ENCODE measurements around the gene EIF4E1B.

The EIF4E1B gene

GRCh38 chr5:176624142-176624541 is 6.3 kb upstream of the EIF4E1B start:
- no peak for DNase-seq (ENCODE audit: low spot score)
- no peak for TF ChIP-seq CTCF (IDR thresholded peaks at IDR 0.05; ENCODE audit: extremely low read depth, missing control alignments)

- no peak for TF ChIP-seq CTCF (IDR thresholded peaks at IDR 0.05; ENCODE audit: extremely low read depth, missing control alignments)
- DNase-seq (ENCODE audit: low spot score): no peak
Measured at GRCh38 chr5:176624938-176625337, 5.5 kb upstream of the EIF4E1B start.

- DNase-seq (ENCODE audit: low spot score): no peak
- no peak for TF ChIP-seq CTCF (IDR thresholded peaks at IDR 0.05; ENCODE audit: extremely low read depth, missing control alignments)
Measured at GRCh38 chr5:176625512-176625911, 5.0 kb upstream of the EIF4E1B start.

GRCh38 chr5:176625966-176626875 is 4.3 kb upstream of the EIF4E1B start:
- DNase-seq (ENCODE audit: low spot score): no peak
- no peak for TF ChIP-seq CTCF (IDR thresholded peaks at IDR 0.05; ENCODE audit: extremely low read depth, missing control alignments)

GRCh38 chr5:176626876-176627236 is 3.6 kb upstream of the EIF4E1B start:
- DNase-seq (ENCODE audit: low spot score): no peak
- no peak for TF ChIP-seq CTCF (IDR thresholded peaks at IDR 0.05; ENCODE audit: extremely low read depth, missing control alignments)

GRCh38 chr5:176627582-176627981 is 2.9 kb upstream of the EIF4E1B start:
- no peak for DNase-seq (ENCODE audit: low spot score)
- no peak for TF ChIP-seq CTCF (IDR thresholded peaks at IDR 0.05; ENCODE audit: extremely low read depth, missing control alignments)

- TF ChIP-seq CTCF (IDR thresholded peaks at IDR 0.05; ENCODE audit: extremely low read depth, missing control alignments): no peak
- no peak for DNase-seq (ENCODE audit: low spot score)
Measured at GRCh38 chr5:176628406-176629228, 1.9 kb upstream of the EIF4E1B start.

Measured in GM20000 (cell line).